Measurements from ENCODE around the gene DPEP1.
A peak's percentile ranks its signal among the peaks of the same experiment; 100 is the strongest.

DPEP1 gene

GRCh38 chr16:89573826-89574680, 39.4 kb upstream of the DPEP1 start:
- Mint-ChIP-seq H3K9me3 (no peaks in the 10 kb centered on the region), H3K36me3 (peaks cover 1 to 4% of the 10 kb centered on the region in 2 donors), H3K27me3 (peaks cover 15 to 30% of the 10 kb centered on the region in 2 donors), H3K4me3 (peak overlapping the region; percentile 47 to 69), H3K4me1 (peaks cover 19 to 29% of the 10 kb centered on the region in 2 donors), H3K27ac (no peak overlapping the region)
- DNase-seq: no peak
- no peak for ATAC-seq (replicated peaks)

GRCh38 chr16:89574681-89575246, 38.7 kb upstream of the DPEP1 start:
- DNase-seq (peak; percentile 54), ATAC-seq (replicated peaks) (peak; percentile 72 to 76)
- Mint-ChIP-seq H3K36me3 (peaks cover 1 to 4% of the 10 kb centered on the region in 2 donors), H3K4me1 (peaks cover 19 to 29% of the 10 kb centered on the region in 2 donors), H3K27ac (peak overlapping the region; percentile 42), H3K4me3 (peak overlapping the region; percentile 81 to 82), H3K27me3 (peaks cover 15 to 30% of the 10 kb centered on the region in 2 donors), H3K9me3 (no peaks in the 10 kb centered on the region)

GRCh38 chr16:89575247-89576152, 37.9 kb upstream of the DPEP1 start, which contains the start of gene CPNE7:
Gene CPNE7, plus strand, starts transcription at chr16:89575758. Its CDS starts 140 bp downstream, at chr16:89575898.
- ATAC-seq (replicated peaks) (peak; percentile 46 to 50), DNase-seq (no peak)
- Mint-ChIP-seq H3K27ac (peak within 1 kb of the TSS; percentile 42), H3K9me3 (no peaks in the 10 kb centered on the region), H3K4me3 (peak within 1 kb of the TSS; percentile 81 to 82), H3K4me1 (peaks cover 17 to 29% of the 10 kb centered on the region in 2 donors), H3K36me3 (peaks cover under 1 to 4% of the 10 kb centered on the region in 2 donors), H3K27me3 (peaks cover 12 to 23% of the 10 kb centered on the region in 2 donors)

- peaks cover 17 to 26% of the 10 kb centered on the region in 2 donors for H3K4me1 Mint-ChIP-seq
- peaks cover 11 to 18% of the 10 kb centered on the region in 2 donors for H3K27me3 Mint-ChIP-seq
- ATAC-seq (replicated peaks): no peak
- H3K27ac Mint-ChIP-seq: no peak overlapping the region
- H3K9me3 Mint-ChIP-seq: no peaks in the 10 kb centered on the region
- DNase-seq: no peak
- peaks cover 0 to 4% of the 10 kb centered on the region in 2 donors for H3K36me3 Mint-ChIP-seq
- peak overlapping the region in 1 of 2 donors; percentile 9 for H3K4me3 Mint-ChIP-seq
Measured at GRCh38 chr16:89576153-89577054, 37.0 kb upstream of the DPEP1 start.

- ATAC-seq (replicated peaks) (no peak), DNase-seq (no peak)
- peaks cover 4 to 10% of the 10 kb centered on the region in 2 donors for H3K27me3 Mint-ChIP-seq
- H3K4me3 Mint-ChIP-seq: peak overlapping the region in 1 of 2 donors; percentile 9
- H3K9me3 Mint-ChIP-seq: no peaks in the 10 kb centered on the region
- H3K27ac Mint-ChIP-seq: no peak overlapping the region
- peaks cover 0 to 4% of the 10 kb centered on the region in 2 donors for H3K36me3 Mint-ChIP-seq
- peaks cover 12 to 18% of the 10 kb centered on the region in 2 donors for H3K4me1 Mint-ChIP-seq
Measured at GRCh38 chr16:89577055-89577759, 36.2 kb upstream of the DPEP1 start.

- no peak for ATAC-seq (replicated peaks)
- H3K27ac Mint-ChIP-seq: no peak overlapping the region
- peaks cover 3 to 7% of the 10 kb centered on the region in 2 donors for H3K4me1 Mint-ChIP-seq
- H3K36me3 Mint-ChIP-seq: peaks cover 0 to 4% of the 10 kb centered on the region in 2 donors
- no peak overlapping the region for H3K4me3 Mint-ChIP-seq
- no peaks in the 10 kb centered on the region for H3K9me3 Mint-ChIP-seq
- DNase-seq: no peak
- no peaks in the 10 kb centered on the region for H3K27me3 Mint-ChIP-seq
Measured at GRCh38 chr16:89579351-89579750, 34.1 kb upstream of the DPEP1 start.

GRCh38 chr16:89581045-89581695, 32.3 kb upstream of the DPEP1 start:
- Mint-ChIP-seq H3K27me3 (no peaks in the 10 kb centered on the region), H3K27ac (no peak overlapping the region), H3K4me1 (peaks cover 0 to 1% of the 10 kb centered on the region in 2 donors), H3K9me3 (no peaks in the 10 kb centered on the region), H3K36me3 (peaks cover 0 to 4% of the 10 kb centered on the region in 2 donors), H3K4me3 (no peak overlapping the region)
- DNase-seq (no peak), ATAC-seq (replicated peaks) (no peak)

GRCh38 chr16:89581861-89582563, 31.4 kb upstream of the DPEP1 start:
- H3K27me3 Mint-ChIP-seq: no peaks in the 10 kb centered on the region
- peaks cover 0 to 9% of the 10 kb centered on the region in 2 donors for H3K36me3 Mint-ChIP-seq
- ATAC-seq (replicated peaks) (no peak), DNase-seq (no peak)
- no peak overlapping the region for H3K4me3 Mint-ChIP-seq
- peaks cover 0 to 1% of the 10 kb centered on the region in 2 donors for H3K4me1 Mint-ChIP-seq
- H3K27ac Mint-ChIP-seq: no peak overlapping the region
- H3K9me3 Mint-ChIP-seq: no peaks in the 10 kb centered on the region

- Mint-ChIP-seq H3K4me3 (no peak overlapping the region), H3K27me3 (no peaks in the 10 kb centered on the region), H3K27ac (no peak overlapping the region), H3K9me3 (no peaks in the 10 kb centered on the region), H3K36me3 (peaks cover 1 to 9% of the 10 kb centered on the region in 2 donors), H3K4me1 (no peaks in the 10 kb centered on the region)
- ATAC-seq (replicated peaks) (no peak), DNase-seq (no peak)
Measured at GRCh38 chr16:89582614-89583196, 30.7 kb upstream of the DPEP1 start.

GRCh38 chr16:89583197-89583894, 30.1 kb upstream of the DPEP1 start:
- H3K4me3 Mint-ChIP-seq: no peak overlapping the region
- H3K27ac Mint-ChIP-seq: no peak overlapping the region
- H3K27me3 Mint-ChIP-seq: no peaks in the 10 kb centered on the region
- H3K36me3 Mint-ChIP-seq: peaks cover 1 to 6% of the 10 kb centered on the region in 2 donors
- no peaks in the 10 kb centered on the region for H3K4me1 Mint-ChIP-seq
- ATAC-seq (replicated peaks) (no peak), DNase-seq (no peak)
- H3K9me3 Mint-ChIP-seq: no peaks in the 10 kb centered on the region

- no peaks in the 10 kb centered on the region for H3K4me1 Mint-ChIP-seq
- ATAC-seq (replicated peaks): no peak
Measured at GRCh38 chr16:89583895-89584644, 29.4 kb upstream of the DPEP1 start.

More at GRCh38 chr16:89583895-89584644, 29.4 kb upstream of the DPEP1 start:
- DNase-seq: no peak
- Mint-ChIP-seq H3K27me3 (no peaks in the 10 kb centered on the region), H3K27ac (no peak overlapping the region), H3K4me3 (no peak overlapping the region), H3K9me3 (no peaks in the 10 kb centered on the region), H3K36me3 (peaks cover 1 to 5% of the 10 kb centered on the region in 2 donors)
